Osteocyte (in vitro differentiated cells): Measurements from ENCODE around the gene MAP3K4. TPM values are rescaled to one million over a fixed set of nuclear protein-coding genes. Genes with fewer than 3 reads are reported as not detected.

ENCODE experiments used
- DNase-seq: peaks from one replicate; pipeline ENCODE4 v3.0.0; 2021; ENCODE audit warnings: mixed read lengths; ENCODE audit not compliant: unreplicated experiment; ENCODE audit errors: extremely low spot score
- H3K27ac Mint-ChIP-seq: one replicate; pipeline ENCODE4 v1.8.0; 2021; ENCODE audit warnings: mild to moderate bottlenecking, mixed read lengths; ENCODE audit not compliant: unreplicated experiment
- H3K27me3 Mint-ChIP-seq: one replicate; pipeline ENCODE4 v1.8.0; 2021; ENCODE audit warnings: mixed read lengths; ENCODE audit not compliant: unreplicated experiment
- H3K36me3 Mint-ChIP-seq: one replicate; pipeline ENCODE4 v1.8.0; 2021; ENCODE audit warnings: mixed read lengths; ENCODE audit not compliant: unreplicated experiment
- H3K4me1 Mint-ChIP-seq: one replicate; pipeline ENCODE4 v1.8.0; 2021; ENCODE audit warnings: mixed read lengths; ENCODE audit not compliant: unreplicated experiment
- H3K4me3 Mint-ChIP-seq: one replicate; pipeline ENCODE4 v1.8.0; 2021; ENCODE audit warnings: mild to moderate bottlenecking, moderate library complexity, mixed read lengths; ENCODE audit not compliant: unreplicated experiment
- H3K9me3 Mint-ChIP-seq: one replicate; pipeline ENCODE4 v1.8.0; 2021; ENCODE audit warnings: mixed read lengths; ENCODE audit not compliant: unreplicated experiment
- CTCF ChIP-seq: fragments of 200-600 bp; sonication (generic); IDR thresholded peaks from 2 replicates; pipeline ENCODE4 v1.5.0; 2021; ENCODE audit warnings: antibody characterized with exemption, mild to moderate bottlenecking, moderate library complexity
- total RNA-seq: library from RNA; stranded (reverse); gene quantifications from 2 replicates; pipeline ENCODE4 v1.2.1, GENCODE V29; 2021

Gene MAP3K4
- total RNA-seq, 1 donor from 2014 or later = 20.7 TPM

GRCh38 chr6:161164182-161164625 is 172.6 kb downstream of the MAP3K4 start:
- no peak overlapping the region for H3K4me3 Mint-ChIP-seq
- H3K9me3 Mint-ChIP-seq = no peaks in the 10 kb centered on the region
- H3K27ac Mint-ChIP-seq = no peak overlapping the region
- H3K4me1 Mint-ChIP-seq = peaks cover 33% of the 10 kb centered on the region
- no peaks in the 10 kb centered on the region for H3K27me3 Mint-ChIP-seq
- no peak for DNase-seq
- peaks cover 12% of the 10 kb centered on the region for H3K36me3 Mint-ChIP-seq
- TF ChIP-seq CTCF = no peak

GRCh38 chr6:161166176-161166575 is 174.6 kb downstream of the MAP3K4 start:
- H3K4me3 Mint-ChIP-seq = no peak overlapping the region
- no peak for DNase-seq
- no peak for TF ChIP-seq CTCF
- peaks cover 36% of the 10 kb centered on the region for H3K4me1 Mint-ChIP-seq
- no peak overlapping the region for H3K27ac Mint-ChIP-seq
- no peaks in the 10 kb centered on the region for H3K9me3 Mint-ChIP-seq
- H3K36me3 Mint-ChIP-seq = peaks cover 12% of the 10 kb centered on the region
- no peaks in the 10 kb centered on the region for H3K27me3 Mint-ChIP-seq

- no peaks in the 10 kb centered on the region for H3K27me3 Mint-ChIP-seq
- no peaks in the 10 kb centered on the region for H3K9me3 Mint-ChIP-seq
- peaks cover 12% of the 10 kb centered on the region for H3K36me3 Mint-ChIP-seq
- no peak for DNase-seq
- peaks cover 34% of the 10 kb centered on the region for H3K4me1 Mint-ChIP-seq
- TF ChIP-seq CTCF = no peak
- H3K27ac Mint-ChIP-seq = no peak overlapping the region
- H3K4me3 Mint-ChIP-seq = no peak overlapping the region
These were observed 175.1 kb downstream of the MAP3K4 start for GRCh38 chr6:161166677-161167076.
